Stimulated activated CD4-positive, alpha-beta T cell treated with anti-CD3 and anti-CD28 coated beads, Interleukin-1b, Interleukin-23, amount 100 ng/mL, for 24 hours (primary cell): ENCODE measurements around the gene DOCK10.

Experiments
- DNase-seq, 4 experiments: peaks; one replicate each; pipeline ENCODE4 v3.0.0-alpha.2; 2020; ENCODE audit warnings: low read depth in 4 of 4, low spot score in 1 of 4

DOCK10 gene

DNA sequence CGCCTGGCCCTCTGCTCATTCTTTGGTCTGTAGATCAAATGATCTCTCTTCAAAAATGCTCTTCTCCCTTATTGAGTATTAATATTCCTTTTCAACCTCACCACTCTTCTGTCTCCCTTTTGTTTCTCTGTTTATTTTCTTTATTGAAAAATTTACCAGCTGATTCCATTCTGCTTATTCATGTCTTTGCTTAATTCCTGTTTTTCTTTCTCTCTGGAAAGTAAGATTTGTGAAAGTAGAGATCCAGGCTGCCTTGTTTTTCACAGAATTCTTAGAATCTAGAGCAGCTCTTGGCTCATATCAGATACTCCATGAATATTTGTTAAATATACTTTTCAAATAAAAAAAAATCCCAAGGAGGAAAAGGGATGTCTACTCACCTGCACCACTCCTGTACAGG lies 157.0 kb downstream of the DOCK10 start:
- DNase-seq, result no peak

GRCh38 chr2:224884188-224884587 lies 158.1 kb downstream of the DOCK10 start:
- no peak for DNase-seq

- DNase-seq, result no peak
Measured at GRCh38 chr2:224883700-224884099, 158.6 kb downstream of the DOCK10 start.

DNA sequence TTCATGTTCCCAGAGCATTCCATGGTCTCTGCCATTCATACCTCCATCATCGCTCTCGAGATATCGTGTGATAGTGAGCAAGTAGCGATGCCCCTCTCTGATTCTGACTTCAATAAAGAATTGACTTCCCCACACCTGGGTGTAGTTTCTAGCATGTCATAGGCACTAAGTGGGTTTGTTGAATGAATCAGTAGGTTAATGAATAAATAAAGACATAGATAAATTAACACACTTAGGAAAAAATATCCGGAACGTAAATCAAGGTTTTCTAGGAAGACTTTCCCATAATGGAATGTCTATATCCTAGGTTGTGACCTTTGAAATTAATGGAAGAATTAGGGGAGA lies 159.1 kb downstream of the DOCK10 start:
- DNase-seq, result no peak

DNA sequence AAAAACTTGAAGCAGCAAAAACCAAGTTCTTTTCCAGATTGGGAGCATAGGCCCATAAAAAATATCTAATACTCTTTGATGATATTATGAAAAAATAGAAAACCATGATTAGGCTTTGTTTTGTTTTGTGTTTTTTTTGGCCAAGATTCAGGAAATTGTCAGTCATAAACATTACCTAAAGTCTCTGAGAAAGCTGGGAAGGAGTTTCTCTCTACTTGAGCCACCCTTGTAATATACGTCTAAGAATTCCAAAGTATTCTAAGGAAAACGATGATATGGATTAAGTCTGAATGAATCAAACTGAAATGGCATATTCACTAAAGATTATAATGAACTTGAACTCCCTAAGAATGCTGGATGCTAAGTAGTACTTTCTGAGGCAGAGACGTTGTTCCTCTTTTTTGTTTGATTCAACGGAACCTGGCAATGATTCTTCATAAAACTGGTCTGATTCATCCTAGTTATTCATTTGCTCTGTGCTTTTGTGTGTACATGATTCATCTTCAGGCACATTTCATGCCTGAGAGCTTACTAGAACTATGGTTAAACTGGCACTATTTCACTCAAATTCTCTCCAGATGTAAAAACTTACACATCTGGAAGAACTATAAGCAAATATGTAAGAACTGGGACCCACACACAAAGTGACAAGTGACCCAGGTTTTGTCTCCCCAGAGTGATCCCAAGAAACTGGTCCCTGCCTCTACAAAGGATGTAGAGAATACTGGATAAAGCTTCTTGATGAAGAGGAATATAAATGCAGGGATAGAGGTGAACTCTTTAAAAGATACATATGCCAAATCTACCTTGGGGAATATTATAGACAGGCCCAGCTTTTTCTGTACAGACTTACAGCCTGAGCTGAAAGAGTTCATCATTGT lies 159.7 kb downstream of the DOCK10 start:
- no peak for DNase-seq

DNA sequence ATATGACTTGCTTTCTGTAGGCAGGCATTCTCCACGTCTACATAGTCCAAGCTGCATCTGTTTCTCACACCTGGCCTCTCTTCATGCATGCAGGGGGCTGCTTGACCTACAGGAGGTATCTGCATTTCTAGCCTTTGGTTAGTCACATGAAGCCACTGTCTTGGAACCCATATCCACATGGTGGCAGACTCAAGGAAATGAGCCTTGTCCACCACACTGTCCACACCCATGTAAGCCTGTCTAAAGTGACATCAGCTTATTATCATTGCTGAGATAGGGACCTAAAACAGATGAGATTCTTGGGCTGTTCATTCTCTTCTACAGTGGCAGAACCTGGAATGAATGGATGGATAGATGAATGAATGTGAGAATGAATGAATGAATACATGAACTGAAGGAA lies 160.4 kb downstream of the DOCK10 start:
- DNase-seq, result no peak

- no peak for DNase-seq
Measured at GRCh38 chr2:224876522-224876921, 165.7 kb downstream of the DOCK10 start.

DNA sequence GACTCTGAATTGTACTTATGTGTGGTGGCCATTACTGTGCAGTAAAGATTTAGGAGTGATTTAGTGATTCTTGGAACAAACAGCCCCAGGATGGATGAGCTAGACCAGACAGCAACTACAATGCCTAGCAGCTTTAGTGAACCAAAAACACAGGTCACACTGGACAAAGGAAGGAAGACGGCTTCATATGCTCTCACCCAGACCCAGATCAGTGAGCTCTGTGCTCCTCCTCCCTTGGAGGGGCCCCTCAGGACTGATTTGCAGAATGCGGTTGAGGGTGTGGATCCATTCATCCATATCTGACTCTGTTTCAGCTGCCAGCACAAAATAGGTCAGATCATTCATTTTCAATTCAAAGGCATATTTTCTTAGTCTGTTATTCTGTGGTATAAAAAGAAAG lies 166.4 kb downstream of the DOCK10 start:
- no peak for DNase-seq

- no peak for DNase-seq
Measured at GRCh38 chr2:224875153-224875552, 167.1 kb downstream of the DOCK10 start.

DNA sequence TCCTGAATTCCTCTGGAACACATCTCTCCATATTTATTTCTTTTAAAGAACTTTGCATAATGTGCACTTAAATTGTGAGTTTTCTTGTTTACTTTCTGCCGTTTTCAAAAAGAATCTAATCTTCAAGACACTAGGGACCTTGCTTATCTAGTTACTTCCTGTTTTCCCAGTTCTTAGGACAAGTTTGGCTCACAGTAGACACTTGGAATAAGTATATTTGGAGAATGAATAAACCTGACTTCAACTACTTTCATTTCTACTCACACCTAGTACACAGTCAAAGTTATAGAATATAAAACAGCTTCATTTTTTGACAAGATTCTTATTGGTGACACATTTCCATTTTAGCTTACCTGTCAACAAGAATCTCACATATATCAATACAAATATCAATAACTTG lies 170.5 kb downstream of the DOCK10 start:
- no peak for DNase-seq

DNA sequence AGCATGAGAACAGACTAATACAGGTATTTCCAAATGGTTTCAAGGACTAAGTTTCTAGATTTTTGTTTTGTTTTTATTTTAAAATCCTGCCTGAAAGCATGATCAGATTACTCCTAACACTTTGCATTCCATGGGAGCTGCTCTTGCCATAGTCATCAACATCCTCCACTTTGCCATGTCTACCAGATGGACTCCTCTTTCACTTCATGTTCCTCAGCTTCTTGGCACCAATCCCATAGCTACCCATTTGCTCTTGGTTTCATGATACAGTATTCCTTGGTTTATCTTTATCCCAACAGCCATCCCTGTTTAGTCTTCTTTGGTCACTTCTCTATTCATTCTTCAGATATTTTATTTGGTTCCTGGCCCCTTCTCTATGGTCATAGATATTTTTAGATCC lies 171.9 kb downstream of the DOCK10 start:
- DNase-seq, result no peak

DNA sequence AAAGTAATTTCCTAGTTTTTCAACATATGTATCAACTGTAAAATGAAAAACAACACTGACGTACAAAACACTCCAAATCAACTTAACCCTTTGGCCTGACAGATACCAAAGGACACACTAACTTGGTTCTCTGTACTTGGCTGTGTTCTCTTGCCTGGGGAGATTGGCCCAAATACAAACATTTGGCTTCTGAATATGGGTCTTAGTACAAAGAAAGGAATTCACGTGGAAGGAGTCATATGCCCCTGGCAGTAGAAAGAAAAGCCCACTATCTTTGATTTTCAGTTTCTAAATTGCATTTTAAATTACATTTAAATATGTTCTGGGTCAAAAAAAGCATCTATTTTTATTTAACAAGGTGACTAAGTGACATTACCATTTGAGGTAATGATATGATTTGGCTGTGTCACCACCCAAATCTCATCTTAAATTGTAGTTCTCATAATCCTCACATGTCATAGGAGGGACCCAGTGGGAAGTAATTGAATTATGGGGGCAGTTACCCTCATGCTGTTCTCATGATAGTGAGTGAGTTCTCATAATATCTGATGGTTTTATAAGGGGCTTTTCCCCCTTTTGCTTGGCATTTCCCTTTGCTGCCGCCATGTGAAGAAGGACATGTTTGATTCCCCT lies 172.6 kb downstream of the DOCK10 start:
- DNase-seq, result no peak

DNA sequence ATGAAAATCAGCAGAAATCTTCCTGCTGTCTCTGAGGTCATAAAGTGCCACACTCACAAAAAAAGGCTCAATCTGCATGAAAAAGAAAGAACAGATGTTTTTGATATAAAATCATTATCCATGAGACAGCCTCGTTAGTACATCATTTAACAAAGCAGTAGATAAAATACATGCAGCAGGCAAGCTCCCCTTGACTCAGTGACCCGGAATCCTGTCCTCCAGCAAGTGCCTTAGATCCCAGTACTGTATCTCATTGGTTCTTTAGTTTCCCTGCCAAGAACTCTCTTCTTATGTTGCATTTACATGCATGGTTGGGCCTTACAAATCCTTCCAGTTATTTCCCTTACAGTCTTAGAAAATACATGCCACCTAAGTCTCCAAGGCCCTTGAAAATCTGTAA lies 177.3 kb downstream of the DOCK10 start:
- DNase-seq, result no peak

DNA sequence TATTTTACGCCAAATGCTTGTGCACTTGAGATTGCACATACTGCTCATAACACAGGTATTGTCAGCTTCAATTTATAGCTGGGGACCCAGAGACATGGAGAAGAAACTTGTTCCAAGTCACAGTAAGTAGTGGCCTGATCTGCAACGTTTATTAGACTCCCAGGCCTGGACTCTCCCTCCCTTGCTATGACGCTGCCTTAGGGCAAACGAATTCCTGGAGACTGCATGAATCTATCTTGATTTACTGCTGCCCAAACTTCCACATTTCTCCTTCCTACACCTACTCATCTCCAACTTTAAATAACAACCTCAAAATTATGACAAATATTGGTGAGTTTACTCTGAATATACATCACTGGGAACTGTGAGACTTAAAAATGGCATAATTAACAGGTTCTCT lies 181.0 kb downstream of the DOCK10 start:
- DNase-seq, result no peak

DNA sequence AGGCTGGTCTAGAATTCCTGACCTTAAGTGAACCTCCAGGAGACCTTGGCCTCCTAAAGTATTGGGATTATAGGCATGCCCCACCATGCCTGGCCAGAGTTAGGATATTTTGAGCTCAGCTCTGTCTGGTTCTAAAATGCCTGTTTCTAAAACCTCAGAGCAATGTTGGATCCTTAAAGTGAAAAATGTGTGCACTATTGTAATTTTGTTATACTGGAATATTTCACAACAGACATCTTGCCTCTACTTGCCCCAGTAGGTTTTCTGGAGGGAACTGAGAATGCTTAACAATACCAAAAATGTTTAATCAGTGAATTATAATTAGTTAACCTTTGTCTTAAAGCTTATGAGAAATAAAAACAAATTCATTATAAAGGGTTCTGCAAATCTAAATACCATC lies 181.5 kb downstream of the DOCK10 start:
- no peak for DNase-seq

- DNase-seq, result no peak
Measured at GRCh38 chr2:224851811-224852210, 190.5 kb downstream of the DOCK10 start.

DNA sequence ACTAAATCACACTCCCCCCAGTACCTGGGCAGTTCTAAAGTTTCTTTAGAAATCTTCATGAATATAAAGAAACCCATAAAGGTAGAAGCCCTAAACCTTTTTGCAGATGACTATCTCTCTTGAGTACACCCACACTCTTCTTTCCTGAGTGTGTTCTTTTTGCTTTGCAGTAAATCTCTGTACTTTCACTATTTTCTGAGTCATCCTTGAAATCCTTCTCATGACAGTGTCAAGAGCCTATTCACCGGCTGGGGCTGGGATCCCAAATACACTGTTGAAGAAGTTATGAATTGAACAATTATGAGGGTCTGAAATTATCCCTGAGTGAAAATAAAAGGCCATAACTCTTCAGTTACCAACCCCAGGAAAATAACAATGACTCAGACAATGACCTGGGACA lies 192.2 kb downstream of the DOCK10 start:
- DNase-seq, result no peak

- no peak for DNase-seq
Measured at GRCh38 chr2:224849264-224849663, 193.0 kb downstream of the DOCK10 start.

GRCh38 chr2:224847961-224848850 lies 194.1 kb downstream of the DOCK10 start:
- DNase-seq, result no peak

DNA sequence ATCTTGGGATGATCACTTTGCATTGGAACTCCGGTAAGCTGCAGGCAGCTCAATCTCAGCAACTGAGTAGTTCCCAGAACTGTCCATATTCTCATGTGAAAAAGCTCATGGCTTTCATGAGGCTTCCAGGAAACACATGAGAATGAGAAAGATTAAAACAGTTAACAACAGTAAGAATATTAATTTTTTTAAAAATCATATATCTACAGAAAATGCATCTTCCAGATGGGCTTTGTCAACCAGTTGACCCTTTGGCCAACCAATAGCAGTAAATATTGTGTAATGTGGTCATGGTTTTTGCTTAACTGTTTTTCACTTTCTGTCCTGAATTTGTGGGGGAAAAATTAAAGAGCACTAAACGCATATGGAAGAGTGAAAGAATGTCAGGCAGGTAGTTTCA lies 194.9 kb downstream of the DOCK10 start:
- no peak for DNase-seq

DNA sequence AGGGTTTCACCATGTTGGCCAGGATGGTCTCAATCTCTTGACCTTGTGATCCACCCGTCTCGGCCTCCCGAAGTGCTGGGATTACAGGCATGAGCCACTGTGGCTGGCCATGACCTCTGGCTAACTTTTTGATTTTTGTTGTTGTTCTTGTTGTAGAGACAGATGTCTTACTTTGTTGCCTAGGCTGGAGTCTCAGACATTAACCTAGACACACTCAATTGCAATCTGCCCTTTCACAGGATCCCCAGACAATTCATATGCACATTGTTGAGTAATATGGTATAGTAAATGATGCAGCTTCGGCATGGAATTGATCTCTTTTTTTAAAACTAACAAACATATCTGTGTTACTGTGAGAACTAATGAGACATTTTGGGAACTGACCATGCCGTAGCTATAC lies 195.6 kb downstream of the DOCK10 start:
- DNase-seq, result no peak

DNA sequence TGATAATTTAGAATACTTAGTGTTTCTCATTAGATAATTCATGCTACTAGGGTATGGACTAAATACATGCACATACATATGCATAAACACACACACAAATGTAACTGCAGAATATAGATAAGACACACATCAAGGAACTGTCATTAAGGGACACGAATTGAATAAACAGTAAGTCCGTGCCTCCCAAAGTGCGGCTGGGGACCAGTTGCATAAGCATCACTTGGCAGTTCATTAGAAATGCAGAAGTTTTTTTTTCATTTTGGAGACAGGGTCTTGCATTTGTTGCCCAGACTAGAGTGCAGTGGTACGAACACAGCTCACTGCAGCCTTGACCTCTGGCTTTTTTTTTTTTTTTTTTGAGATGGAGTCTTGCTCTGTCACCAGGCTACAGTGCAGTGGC lies 196.1 kb downstream of the DOCK10 start:
- no peak for DNase-seq
